K562 (cell line): ENCODE measurements around the gene GDAP2. TPM values are rescaled to one million over a fixed set of nuclear protein-coding genes. Genes with fewer than 3 reads are reported as not detected.

Source experiments
- polyA plus RNA-seq, 8 experiments: library from polyadenylated mRNA; depleted of rRNA in 4 of 8; stranded (reverse) in 5 of 8; unstranded in 3 of 8; fragments of >200 nt; fragmentation: Nextera tagmentation in 2 of 8; fragmentation: Illumina TruSeq in 1 of 8; extraction: Ambion mirVana in 2 of 8; extraction: Trizol in 1 of 8; gene quantifications; 2 replicates each; pipeline versions ENCODE4 v1.2.1 to v1.2.3, GENCODE V29; 2011 to 2014; ENCODE audit warnings: inconsistent platforms in 1 of 8, missing spikeins in 1 of 8
- total RNA-seq, 7 experiments: library from RNA; depleted of rRNA in 6 of 7; stranded (reverse); fragments of >200 nt in 6 of 7; fragmentation: Illumina TruSeq in 2 of 7; extraction: Trizol in 2 of 7; gene quantifications; 2 replicates each; pipeline versions ENCODE4 v1.2.1 to v1.2.3, GENCODE V29; 2011 to 2021; ENCODE audit warnings: low replicate concordance in 1 of 7

The GDAP2 gene
- total and polyA plus RNA-seq, 9 of the 15 experiments (the other 6 are each of a cell fraction or from before 2014, with no cell fraction given): 4.1 to 23.1 (median 13.2) TPM

Other genes with a start within 250 kb of the GDAP2 start
- gene WDR3, start 118 bp upstream of the GDAP2 start, total RNA-seq (2014; rRNA removed): 43.9 and 44.5 TPM in 2 replicates
- gene WDR3, start 118 bp upstream of the GDAP2 start, total RNA-seq (2014; rRNA removed; fragmentation: Illumina TruSeq; extraction: Trizol): 112 and 126 TPM in 2 replicates
- 74.1 and 76.5 TPM in 2 replicates for gene WDR3, start 118 bp upstream of the GDAP2 start, total RNA-seq (2015; rRNA removed; fragmentation: Illumina TruSeq; extraction: Trizol)
- 74.8 and 75.0 TPM in 2 replicates for gene WDR3, start 118 bp upstream of the GDAP2 start, total RNA-seq (2021)
- gene WDR3, start 118 bp upstream of the GDAP2 start, polyA plus RNA-seq (2011; rRNA removed): 63.3 and 105 TPM in 2 replicates
- 89.0 and 110 TPM in 2 replicates for gene WDR3, start 118 bp upstream of the GDAP2 start, polyA plus RNA-seq (2014; fragmentation: Illumina TruSeq; extraction: Trizol)
- gene WDR3, start 118 bp upstream of the GDAP2 start, polyA plus RNA-seq (2014; fragmentation: Nextera tagmentation; extraction: Ambion mirVana): 100 to 1,000 TPM in 1 of 2 experiments, 10 to 100 TPM in 1; 51.7 to 122 TPM
- 40.6 and 44.0 TPM in 2 replicates for gene WDR3, start 118 bp upstream of the GDAP2 start, polyA plus RNA-seq (2014; rRNA removed)